ENCODE results near the gene ZFP36L1. TPM values are rescaled to one million over a fixed set of nuclear protein-coding genes. Genes with fewer than 3 reads are reported as not detected.

ZFP36L1 gene
- total and polyA plus RNA-seq, 10 donors, result 65.7 to 443 (median 305) TPM

GRCh38 chr14:68794851-68795596 is 2.2 kb upstream of the ZFP36L1 start:
- peak overlapping the region; percentile 51 to 99 (median 88) for H3K4me3 ChIP-seq
- TF ChIP-seq, protein P1, sequence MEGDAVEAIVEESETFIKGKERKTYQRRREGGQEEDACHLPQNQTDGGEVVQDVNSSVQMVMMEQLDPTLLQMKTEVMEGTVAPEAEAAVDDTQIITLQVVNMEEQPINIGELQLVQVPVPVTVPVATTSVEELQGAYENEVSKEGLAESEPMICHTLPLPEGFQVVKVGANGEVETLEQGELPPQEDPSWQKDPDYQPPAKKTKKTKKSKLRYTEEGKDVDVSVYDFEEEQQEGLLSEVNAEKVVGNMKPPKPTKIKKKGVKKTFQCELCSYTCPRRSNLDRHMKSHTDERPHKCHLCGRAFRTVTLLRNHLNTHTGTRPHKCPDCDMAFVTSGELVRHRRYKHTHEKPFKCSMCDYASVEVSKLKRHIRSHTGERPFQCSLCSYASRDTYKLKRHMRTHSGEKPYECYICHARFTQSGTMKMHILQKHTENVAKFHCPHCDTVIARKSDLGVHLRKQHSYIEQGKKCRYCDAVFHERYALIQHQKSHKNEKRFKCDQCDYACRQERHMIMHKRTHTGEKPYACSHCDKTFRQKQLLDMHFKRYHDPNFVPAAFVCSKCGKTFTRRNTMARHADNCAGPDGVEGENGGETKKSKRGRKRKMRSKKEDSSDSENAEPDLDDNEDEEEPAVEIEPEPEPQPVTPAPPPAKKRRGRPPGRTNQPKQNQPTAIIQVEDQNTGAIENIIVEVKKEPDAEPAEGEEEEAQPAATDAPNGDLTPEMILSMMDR (IDR thresholded peaks at IDR 0.05 in 8 of 11, conservative IDR thresholded peaks at IDR 0.05 in 3 of 11), result no peak
- TF ChIP-seq POLR2AphosphoS5 (IDR thresholded peaks at IDR 0.05) (no peak), POLR2A (IDR thresholded peaks at IDR 0.05) (no peak)
- no peaks in the 10 kb centered on the region for H3K27me3 ChIP-seq (replicated peaks in 1 of 7)
- H3K4me1 ChIP-seq, result peaks cover 8 to 44% (median 15%) of the 10 kb centered on the region in 6 donors
- peak overlapping the region; percentile 92 to 100 (median 100) for H3K27ac ChIP-seq
- peaks cover 3 to 18% (median 8%) of the 10 kb centered on the region in 6 donors for H3K36me3 ChIP-seq
- DNase-seq, result peak; percentile 82
- intact Hi-C loops (cut with DNase I; ENCODE audit: low total_unique reads), result no loop called here
- 0 to 1% (median 1%) methylated on average over 24 to 36 of the region's 36 CpGs for WGBS, 5 donors
- H3K9me3 ChIP-seq, result peaks cover 0 to 3% (median 0%) of the 10 kb centered on the region in 8 donors

- intact Hi-C loops (cut with DNase I; ENCODE audit: low total_unique reads), result no loop called here
- WGBS, 5 donors, result 0 to 1% (median 0%) methylated on average over 40 to 41 of the region's 41 CpGs
- TF ChIP-seq POLR2AphosphoS5 (IDR thresholded peaks at IDR 0.05), result peak; percentile 95 to 98 (median 96)
- TF ChIP-seq POLR2A (IDR thresholded peaks at IDR 0.05), result peak in 1 of 3 donors; percentile 80
- TF ChIP-seq, protein P1 (IDR thresholded peaks at IDR 0.05 in 8 of 11, conservative IDR thresholded peaks at IDR 0.05 in 3 of 11), result peak in 4 of 11 experiments; percentile 10 to 24 (median 17)
Observed at GRCh38 chr14:68794130-68794850, 1.4 kb upstream of the ZFP36L1 start.

DNA sequence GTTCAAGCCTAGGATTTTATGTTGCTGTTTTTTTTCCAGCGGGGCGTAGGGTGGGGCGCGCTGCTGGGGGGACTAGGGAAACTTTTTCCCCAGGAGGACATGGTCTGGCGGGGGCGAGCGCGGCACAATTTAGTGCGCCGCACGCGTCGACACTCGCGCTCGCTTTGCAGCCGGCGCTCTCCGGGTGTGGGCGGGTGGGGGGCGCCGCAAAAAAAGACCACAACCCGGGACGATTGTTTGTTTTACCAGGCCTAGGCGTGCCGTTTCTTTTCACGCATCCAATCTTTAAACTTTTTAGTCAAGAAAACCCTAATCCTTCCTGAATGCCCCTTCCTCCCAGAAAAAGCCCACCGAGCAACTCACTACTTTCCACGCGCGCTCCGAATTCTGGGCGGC is 865 bp upstream of the ZFP36L1 start:
- H3K9me3 ChIP-seq, result peaks cover 0 to 3% (median 0%) of the 10 kb centered on the region in 8 donors
- WGBS, 5 donors, result 0 to 1% (median 0%) methylated on average over 33 of the region's 33 CpGs
- peaks cover 8 to 56% (median 27%) of the 10 kb centered on the region in 6 donors for H3K4me1 ChIP-seq
- H3K4me3 ChIP-seq, result peak overlapping the region; percentile 51 to 99 (median 88)
- TF ChIP-seq POLR2A (IDR thresholded peaks at IDR 0.05) (no peak), POLR2AphosphoS5 (IDR thresholded peaks at IDR 0.05) (no peak)
- TF ChIP-seq, protein P1 (IDR thresholded peaks at IDR 0.05 in 8 of 11, conservative IDR thresholded peaks at IDR 0.05 in 3 of 11), result no peak
- intact Hi-C loops (cut with DNase I; ENCODE audit: low total_unique reads), result no loop called here
- peak overlapping the region; percentile 92 to 100 (median 100) for H3K27ac ChIP-seq
- no peaks in the 10 kb centered on the region for H3K27me3 ChIP-seq (replicated peaks in 1 of 7)
- peaks cover 5 to 31% (median 20%) of the 10 kb centered on the region in 6 donors for H3K36me3 ChIP-seq
- peak; percentile 89 for DNase-seq

More at GRCh38 chr14:68794130-68794850, 1.4 kb upstream of the ZFP36L1 start:
- H3K27ac ChIP-seq, result peak overlapping the region; percentile 92 to 100 (median 100)
- H3K27me3 ChIP-seq (replicated peaks in 1 of 7), result no peaks in the 10 kb centered on the region
- H3K4me3 ChIP-seq, result peak overlapping the region; percentile 51 to 99 (median 88)
- H3K4me1 ChIP-seq, result peaks cover 8 to 51% (median 22%) of the 10 kb centered on the region in 6 donors
- H3K9me3 ChIP-seq, result peaks cover 0 to 3% (median 0%) of the 10 kb centered on the region in 8 donors
- peaks cover 5 to 25% (median 16%) of the 10 kb centered on the region in 6 donors for H3K36me3 ChIP-seq
- peak; percentile 97 for DNase-seq

- intact Hi-C loops (cut with DNase I; ENCODE audit: low total_unique reads), result no loop called here
- TF ChIP-seq POLR2A (IDR thresholded peaks at IDR 0.05), result no peak
- TF ChIP-seq, protein P1 (IDR thresholded peaks at IDR 0.05 in 8 of 11, conservative IDR thresholded peaks at IDR 0.05 in 3 of 11), result no peak
- TF ChIP-seq POLR2AphosphoS5 (IDR thresholded peaks at IDR 0.05), result no peak
- peaks cover 5 to 42% (median 29%) of the 10 kb centered on the region in 6 donors for H3K36me3 ChIP-seq
- H3K9me3 ChIP-seq, result no peaks in the 10 kb centered on the region
- H3K4me1 ChIP-seq, result peaks cover 15 to 64% (median 38%) of the 10 kb centered on the region in 6 donors
- no peaks in the 10 kb centered on the region for H3K27me3 ChIP-seq (replicated peaks in 1 of 7)
- H3K27ac ChIP-seq, result peak overlapping the region; percentile 92 to 100 (median 100)
- no peak for DNase-seq
- peak overlapping the region; percentile 80 to 99 (median 94) for H3K4me3 ChIP-seq
- WGBS, 5 donors, result 0 to 1% (median 0%) methylated on average over 13 of the region's 13 CpGs
Observed at GRCh38 chr14:68792678-68792978, 239 bp downstream of the ZFP36L1 start.

All from spleen (tissue), 11 donors.